Natural killer cell (primary cell): ENCODE measurements around the gene CRX. TPM values are rescaled to one million over a fixed set of nuclear protein-coding genes. Genes with fewer than 3 reads are reported as not detected.
"Not testable (repeated sequence)": the region's sequence is repeated elsewhere in the genome, so short reads cannot be mapped to it uniquely, and the experiment has no call there.

Source experiments
- ATAC-seq, 3 donors: fragments of 150-1000 bp in 2 of 3; fragments of 200-7000 bp in 1 of 3; cut with Tn5 transposase; 1 replicate in 1 of 3; 2 replicates in 2 of 3; pipeline ENCODE4 v1.10.0; 2021; ENCODE audit warnings: mild to moderate bottlenecking in 2 of 3, moderate library complexity in 2 of 3
- DNase-seq, 2 donors: peaks; one replicate each; pipeline versions ENCODE4 v3.0.0 to v3.0.0-alpha.2; 2013 to 2021; ENCODE audit warnings: mixed read lengths in 1 of 2
- H3K27ac ChIP-seq: one replicate; pipeline ENCODE4 v1.5.1; 2013; ENCODE audit warnings: mild to moderate bottlenecking, low read length
- H3K27me3 ChIP-seq: one replicate; pipeline ENCODE4 v1.6.1; 2013; ENCODE audit warnings: low read length; ENCODE audit not compliant: control insufficient read depth, insufficient read depth
- H3K36me3 ChIP-seq: one replicate; pipeline ENCODE4 v1.6.1; 2013; ENCODE audit warnings: low read length; ENCODE audit not compliant: control insufficient read depth, insufficient read depth
- H3K4me1 ChIP-seq: one replicate; pipeline ENCODE4 v1.6.1; 2013; ENCODE audit warnings: low read length; ENCODE audit not compliant: control insufficient read depth, insufficient read depth
- H3K4me3 ChIP-seq: one replicate; pipeline ENCODE4 v1.5.1; 2013; ENCODE audit warnings: low read length
- H3K9me3 ChIP-seq: one replicate; pipeline ENCODE4 v1.6.1; 2013; ENCODE audit warnings: low read length; ENCODE audit not compliant: control insufficient read depth, insufficient read depth
- H3K27ac Mint-ChIP-seq, 2 donors: one replicate each; pipeline ENCODE4 v1.8.0; 2022; ENCODE audit warnings: mild to moderate bottlenecking in 2 of 2, mixed read lengths in 2 of 2, moderate library complexity in 1 of 2
- H3K27me3 Mint-ChIP-seq, 2 donors: one replicate each; pipeline ENCODE4 v1.8.0; 2022; ENCODE audit warnings: low read depth in 2 of 2, mixed read lengths in 2 of 2
- H3K36me3 Mint-ChIP-seq: one replicate; pipeline ENCODE4 v1.8.0; 2022; ENCODE audit warnings: mixed read lengths
- H3K4me1 Mint-ChIP-seq, 2 donors: one replicate each; pipeline ENCODE4 v1.8.0; 2022; ENCODE audit warnings: mixed read lengths in 2 of 2
- H3K4me3 Mint-ChIP-seq: one replicate; pipeline ENCODE4 v1.8.0; 2022; ENCODE audit warnings: mild to moderate bottlenecking, moderate library complexity, mixed read lengths
- H3K9me3 Mint-ChIP-seq, 2 donors: one replicate each; pipeline ENCODE4 v1.8.0; 2022; ENCODE audit warnings: mixed read lengths in 2 of 2
- WGBS: methylation state at CpG from one replicate; pipeline ENCODE4 v1.1.7; 2013; ENCODE audit warnings: missing lambda C conversion rate; ENCODE audit not compliant: insufficient coverage; 5-methylcytosine and 5-hydroxymethylcytosine counted together
- intact Hi-C: fragments of 100-400 bp; cut with micrococcal nuclease; formaldehyde crosslinking; loops from one replicate; pipeline ENCODE4 v1.14.2; 2022
- total RNA-seq, 4 donors: library from RNA; stranded (reverse); fragments of 120-200 nt in 1 of 4; gene quantifications; one replicate each; pipeline versions ENCODE4 v1.2.3 to v1.2.4, GENCODE V29; 2013 to 2022
- TF ChIP-seq, protein P1 (sequence below): fragments of 200-600 bp; IDR thresholded peaks from one replicate; pipeline ENCODE4 v1.8.0; 2022; ENCODE audit warnings: antibody characterized with exemption

The CRX gene
- total RNA-seq, 3 donors from 2014 or later (not counting 1 experiment from before 2014, with no cell fraction given): not detected

DNA sequence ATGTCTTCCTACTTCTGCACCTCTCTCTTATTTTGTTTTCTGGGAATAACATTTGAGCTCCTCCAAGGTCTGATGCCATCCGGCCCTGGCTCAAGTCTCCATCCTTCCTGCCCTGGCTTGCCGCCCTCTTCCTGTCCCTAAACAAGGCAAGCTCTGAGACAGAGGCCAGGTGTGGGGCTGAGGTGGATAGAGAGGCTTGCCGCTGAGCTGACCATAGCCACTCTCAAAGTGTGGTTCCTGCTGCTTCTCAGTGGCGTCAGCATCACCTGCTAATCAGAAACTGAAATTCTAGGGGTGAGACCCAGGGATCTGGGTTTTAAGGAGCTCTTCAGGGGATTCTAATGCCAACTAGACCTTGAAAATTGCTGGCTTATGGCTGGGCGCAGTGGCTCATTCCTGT, 31.3 kb downstream of the CRX start:
- Mint-ChIP-seq H3K27ac (no peak overlapping the region), H3K4me1 (peaks cover 8 to 12% of the 10 kb centered on the region in 2 donors), H3K9me3 (no peaks in the 10 kb centered on the region), H3K36me3 (no peaks in the 10 kb centered on the region), H3K27me3 (peaks cover 28 to 60% of the 10 kb centered on the region in 2 donors), H3K4me3 (no peak overlapping the region)
- no peaks in the 10 kb centered on the region for H3K9me3 ChIP-seq
- DNase-seq (no peak), ATAC-seq (no peak)
- 76% methylated on average over 5 of the region's 5 CpGs for WGBS
- peaks cover 10% of the 10 kb centered on the region for H3K27me3 ChIP-seq
- H3K36me3 ChIP-seq: no peaks in the 10 kb centered on the region
- H3K4me3 ChIP-seq: no peak overlapping the region
- intact Hi-C loops: no loop called here
- H3K4me1 ChIP-seq: peaks cover 7% of the 10 kb centered on the region
- H3K27ac ChIP-seq: no peak overlapping the region
- TF ChIP-seq, protein P1, sequence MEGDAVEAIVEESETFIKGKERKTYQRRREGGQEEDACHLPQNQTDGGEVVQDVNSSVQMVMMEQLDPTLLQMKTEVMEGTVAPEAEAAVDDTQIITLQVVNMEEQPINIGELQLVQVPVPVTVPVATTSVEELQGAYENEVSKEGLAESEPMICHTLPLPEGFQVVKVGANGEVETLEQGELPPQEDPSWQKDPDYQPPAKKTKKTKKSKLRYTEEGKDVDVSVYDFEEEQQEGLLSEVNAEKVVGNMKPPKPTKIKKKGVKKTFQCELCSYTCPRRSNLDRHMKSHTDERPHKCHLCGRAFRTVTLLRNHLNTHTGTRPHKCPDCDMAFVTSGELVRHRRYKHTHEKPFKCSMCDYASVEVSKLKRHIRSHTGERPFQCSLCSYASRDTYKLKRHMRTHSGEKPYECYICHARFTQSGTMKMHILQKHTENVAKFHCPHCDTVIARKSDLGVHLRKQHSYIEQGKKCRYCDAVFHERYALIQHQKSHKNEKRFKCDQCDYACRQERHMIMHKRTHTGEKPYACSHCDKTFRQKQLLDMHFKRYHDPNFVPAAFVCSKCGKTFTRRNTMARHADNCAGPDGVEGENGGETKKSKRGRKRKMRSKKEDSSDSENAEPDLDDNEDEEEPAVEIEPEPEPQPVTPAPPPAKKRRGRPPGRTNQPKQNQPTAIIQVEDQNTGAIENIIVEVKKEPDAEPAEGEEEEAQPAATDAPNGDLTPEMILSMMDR: no peak

- no peak overlapping the region for H3K27ac ChIP-seq
- H3K4me3 Mint-ChIP-seq: no peak overlapping the region
- H3K9me3 Mint-ChIP-seq: no peaks in the 10 kb centered on the region
- no peaks in the 10 kb centered on the region for H3K4me1 ChIP-seq
- H3K4me1 Mint-ChIP-seq: peaks cover 3 to 4% of the 10 kb centered on the region in 2 donors
- H3K9me3 ChIP-seq: no peaks in the 10 kb centered on the region
- intact Hi-C loops: no loop called here
- DNase-seq: no peak
- H3K36me3 Mint-ChIP-seq: no peaks in the 10 kb centered on the region
- peaks cover 2% of the 10 kb centered on the region for H3K27me3 ChIP-seq
- peaks cover 18 to 45% of the 10 kb centered on the region in 2 donors for H3K27me3 Mint-ChIP-seq
- H3K4me3 ChIP-seq: no peak overlapping the region
- TF ChIP-seq, protein P1: no peak
- ATAC-seq: no peak
- no peak overlapping the region for H3K27ac Mint-ChIP-seq
- no peaks in the 10 kb centered on the region for H3K36me3 ChIP-seq
- WGBS: 13% methylated on average over 4 of the region's 4 CpGs
Observed at GRCh38 chr19:47854459-47854858, 32.7 kb downstream of the CRX start.

GRCh38 chr19:47858231-47858630, 36.5 kb downstream of the CRX start:
- H3K4me1 ChIP-seq, H3K9me3 ChIP-seq, H3K4me1 Mint-ChIP-seq, H3K27ac ChIP-seq, H3K36me3 Mint-ChIP-seq, H3K4me3 Mint-ChIP-seq, ATAC-seq, H3K27ac Mint-ChIP-seq, H3K4me3 ChIP-seq, H3K36me3 ChIP-seq, intact Hi-C loops, H3K27me3 ChIP-seq, DNase-seq, H3K9me3 Mint-ChIP-seq: not testable (repeated sequence)
- H3K27me3 Mint-ChIP-seq: peaks cover 7 to 28% of the 10 kb centered on the region in 2 donors
- 92% methylated on average over 9 of the region's 9 CpGs for WGBS

DNA sequence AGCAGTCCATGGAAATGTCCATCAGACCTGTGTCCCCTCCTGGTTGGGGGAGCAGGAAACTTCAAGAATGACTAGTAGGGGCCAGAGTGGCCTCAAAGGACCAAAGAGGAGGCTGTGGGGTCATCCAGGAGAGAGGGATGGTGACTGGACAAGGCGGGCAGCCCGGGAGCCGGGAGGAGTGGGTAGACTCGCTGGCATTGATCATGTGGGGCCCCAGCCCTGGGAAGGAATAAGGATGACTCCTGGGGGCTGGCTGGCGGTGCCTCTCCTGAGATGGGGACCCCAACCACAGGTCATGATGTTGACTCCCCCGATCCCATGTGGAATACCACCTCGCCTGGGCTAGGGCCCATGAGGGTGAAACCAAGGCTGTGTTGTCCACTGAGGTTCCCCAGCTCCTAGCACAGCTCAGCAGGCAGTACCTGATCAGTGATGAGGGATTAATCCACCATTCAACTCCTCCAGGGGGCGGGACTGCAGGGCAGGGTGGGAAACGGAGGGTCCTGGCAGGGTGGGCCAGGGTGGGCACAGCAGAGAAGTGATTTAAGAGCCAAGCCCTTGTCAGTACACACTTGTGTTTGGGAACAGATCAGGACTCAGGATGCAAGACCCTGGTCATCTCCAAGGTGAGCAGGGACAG, 37.0 kb downstream of the CRX start, which contains the start of gene TPRX2:
TSS of gene TPRX2 (plus strand) at position 590 of the 640 bp plus-strand sequence. CDS start at position 602, 12 bp downstream.
- H3K4me1 Mint-ChIP-seq, H3K4me3 Mint-ChIP-seq, H3K27ac ChIP-seq, H3K4me3 ChIP-seq, H3K36me3 ChIP-seq, intact Hi-C loops, H3K9me3 Mint-ChIP-seq, H3K27me3 ChIP-seq, H3K9me3 ChIP-seq, DNase-seq, H3K4me1 ChIP-seq, H3K27ac Mint-ChIP-seq, H3K36me3 Mint-ChIP-seq: not testable (repeated sequence)
- peaks cover 8 to 23% of the 10 kb centered on the region in 2 donors for H3K27me3 Mint-ChIP-seq
- WGBS: 84% methylated on average over 9 of the region's 9 CpGs
- ATAC-seq: peak in 1 of 3 donors; percentile 7

DNA sequence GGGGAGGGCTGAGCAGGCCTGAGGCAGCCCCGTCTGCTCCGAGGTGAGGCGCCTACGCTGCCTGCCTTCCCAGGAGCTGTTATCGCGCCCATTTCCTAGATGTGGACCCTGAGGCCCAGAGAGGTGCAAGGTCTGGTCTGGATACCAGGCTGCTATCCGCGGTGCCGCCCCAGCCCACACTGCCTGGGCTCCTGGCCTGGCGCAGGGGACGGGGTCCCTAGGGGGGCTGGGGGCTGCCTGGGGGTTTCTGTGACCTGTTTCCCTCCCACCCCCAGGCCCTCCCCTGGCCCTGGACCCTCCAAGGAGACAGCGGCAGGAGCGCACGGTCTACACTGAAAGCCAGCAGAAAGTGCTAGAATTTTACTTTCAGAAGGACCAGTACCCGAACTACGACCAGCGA, 38.1 kb downstream of the CRX start:
- H3K27ac Mint-ChIP-seq, intact Hi-C loops, H3K27me3 ChIP-seq, H3K27ac ChIP-seq, H3K4me3 ChIP-seq, H3K36me3 ChIP-seq, H3K9me3 ChIP-seq, DNase-seq, H3K4me1 ChIP-seq, H3K4me1 Mint-ChIP-seq, H3K36me3 Mint-ChIP-seq, H3K4me3 Mint-ChIP-seq, ATAC-seq, H3K9me3 Mint-ChIP-seq: not testable (repeated sequence)
- 91% methylated on average over 11 of the region's 17 CpGs for WGBS
- H3K27me3 Mint-ChIP-seq: peaks cover 8 to 22% of the 10 kb centered on the region in 2 donors
